Activated CD8-positive, alpha-beta T cell treated with anti-CD3 and anti-CD28 coated beads for 36 hours (primary cell): ENCODE results near the gene KNDC1. TPM values are rescaled to one million over a fixed set of nuclear protein-coding genes. Genes with fewer than 3 reads are reported as not detected.

Experiments
- ATAC-seq: fragments of 200-7000 bp; cut with Tn5 transposase; one replicate; pipeline ENCODE4 v1.10.0; 2021; ENCODE audit warnings: mild to moderate bottlenecking, moderate library complexity
- CTCF ChIA-PET: fragments of 350-600 bp; sonication (Branson Sonifier 250); formaldehyde crosslinking; loops from one replicate; lab custom pipeline; 2021; ENCODE audit warnings: antibody characterized with exemption; lab: Charles Lee
- POLR2A ChIA-PET: fragments of 350-600 bp; sonication (Branson Sonifier 250); formaldehyde crosslinking; loops from one replicate; lab custom pipeline; 2021; ENCODE audit warnings: antibody characterized with exemption; lab: Charles Lee
- DNase-seq: peaks from one replicate; pipeline ENCODE4 v3.0.0-alpha.2; 2020
- H3K27ac Mint-ChIP-seq: one replicate; pipeline ENCODE4 v1.8.0; 2021; ENCODE audit warnings: mild to moderate bottlenecking, mixed read lengths
- H3K27me3 Mint-ChIP-seq: one replicate; pipeline ENCODE4 v1.8.0; 2021; ENCODE audit warnings: mixed read lengths
- H3K36me3 Mint-ChIP-seq: one replicate; pipeline ENCODE4 v1.8.0; 2021; ENCODE audit warnings: low read depth, mixed read lengths
- H3K4me1 Mint-ChIP-seq: one replicate; pipeline ENCODE4 v1.8.0; 2021; ENCODE audit warnings: low read depth, mixed read lengths
- H3K4me3 Mint-ChIP-seq: one replicate; pipeline ENCODE4 v1.8.0; 2021; ENCODE audit warnings: mild to moderate bottlenecking, moderate library complexity, mixed read lengths
- H3K9me3 Mint-ChIP-seq: one replicate; pipeline ENCODE4 v1.8.0; 2021; ENCODE audit warnings: mixed read lengths
- CTCF ChIP-seq: fragments of 200-600 bp; IDR thresholded peaks from one replicate; pipeline ENCODE4 v1.8.0; 2022; ENCODE audit warnings: antibody characterized with exemption, mild to moderate bottlenecking
- intact Hi-C: fragments of 100-400 bp; cut with micrococcal nuclease; formaldehyde crosslinking; loops from one replicate; pipeline ENCODE4 v1.10.0; 2022
- total RNA-seq, 2 experiments: library from RNA; stranded (reverse); gene quantifications; one replicate each; pipeline ENCODE4 v1.2.3, GENCODE V29; 2021

Gene KNDC1
- total RNA-seq, 2 experiments from 2014 or later = not detected

DNA sequence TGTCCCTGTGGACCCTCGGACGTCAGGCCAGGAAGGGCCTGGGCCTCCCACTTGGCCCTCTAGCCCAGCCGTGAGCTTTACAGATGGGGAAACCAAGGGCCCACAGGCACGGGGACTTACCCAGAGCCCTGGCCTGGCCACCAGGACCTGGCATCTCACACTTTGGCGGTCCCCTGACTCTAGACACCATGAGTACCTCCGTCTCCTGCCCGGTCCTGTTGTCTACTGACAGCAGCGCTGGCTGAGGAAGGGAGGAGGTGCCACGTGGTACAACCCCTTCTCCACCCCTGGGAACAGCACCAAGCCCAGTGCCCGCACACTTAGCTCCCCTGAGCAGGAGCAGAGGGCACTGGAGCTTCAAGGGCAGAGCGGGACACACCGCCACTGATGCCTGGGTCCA lies 46.2 kb upstream of the KNDC1 start:
- intact Hi-C loops = no loop called here
- Mint-ChIP-seq H3K4me1 (no peaks in the 10 kb centered on the region), H3K27ac (no peak overlapping the region), H3K27me3 (peaks cover 2% of the 10 kb centered on the region), H3K4me3 (no peak overlapping the region), H3K9me3 (peaks cover 6% of the 10 kb centered on the region), H3K36me3 (no peaks in the 10 kb centered on the region)
- no peak for DNase-seq
- POLR2A ChIA-PET = no interaction called here
- ATAC-seq = no peak
- no peak for TF ChIP-seq CTCF
- CTCF ChIA-PET = no interaction called here

DNA sequence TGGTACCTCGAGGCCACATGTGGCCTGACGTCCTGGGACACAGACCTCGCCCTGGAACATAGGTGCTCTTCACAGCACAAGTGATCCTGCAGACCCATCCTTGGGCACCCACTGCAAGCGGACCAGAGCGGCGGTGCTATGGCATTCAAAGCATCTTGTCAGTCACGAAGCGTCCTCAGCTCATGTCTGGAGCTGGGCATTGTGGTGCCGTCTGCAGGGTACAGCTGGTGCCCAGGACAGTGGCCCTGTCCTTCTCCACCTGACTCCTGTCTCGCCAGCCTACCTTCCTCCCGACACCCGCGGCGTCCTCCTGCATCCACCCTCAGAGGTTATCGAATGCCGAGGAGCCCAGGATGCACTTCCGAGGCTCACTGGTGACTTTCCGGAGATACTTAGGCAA lies 45.8 kb upstream of the KNDC1 start:
- Mint-ChIP-seq H3K9me3 (peaks cover 8% of the 10 kb centered on the region), H3K4me1 (no peaks in the 10 kb centered on the region), H3K36me3 (no peaks in the 10 kb centered on the region), H3K27me3 (peaks cover 2% of the 10 kb centered on the region), H3K27ac (no peak overlapping the region), H3K4me3 (no peak overlapping the region)
- ATAC-seq (no peak), DNase-seq (no peak)
- intact Hi-C loops = no loop called here
- ChIA-PET POLR2A (no interaction called here), CTCF (no interaction called here)
- TF ChIP-seq CTCF = no peak

GRCh38 chr10:133114726-133115452 lies 45.1 kb upstream of the KNDC1 start:
- intact Hi-C loops = no loop called here
- DNase-seq (no peak), ATAC-seq (no peak)
- no peaks in the 10 kb centered on the region for H3K36me3 Mint-ChIP-seq
- POLR2A ChIA-PET = no interaction called here
- CTCF ChIA-PET = no interaction called here
- no peak for TF ChIP-seq CTCF
- no peak overlapping the region for H3K27ac Mint-ChIP-seq
- H3K27me3 Mint-ChIP-seq = peaks cover 2% of the 10 kb centered on the region
- no peak overlapping the region for H3K4me3 Mint-ChIP-seq
- no peaks in the 10 kb centered on the region for H3K4me1 Mint-ChIP-seq
- H3K9me3 Mint-ChIP-seq = peaks cover 7% of the 10 kb centered on the region

GRCh38 chr10:133115453-133115842 lies 44.6 kb upstream of the KNDC1 start:
- ChIA-PET POLR2A (no interaction called here), CTCF (no interaction called here)
- H3K36me3 Mint-ChIP-seq = no peaks in the 10 kb centered on the region
- H3K27me3 Mint-ChIP-seq = peaks cover 2% of the 10 kb centered on the region
- no peaks in the 10 kb centered on the region for H3K4me1 Mint-ChIP-seq
- no peak overlapping the region for H3K27ac Mint-ChIP-seq
- TF ChIP-seq CTCF = no peak
- ATAC-seq (no peak), DNase-seq (no peak)
- peaks cover 7% of the 10 kb centered on the region for H3K9me3 Mint-ChIP-seq
- no peak overlapping the region for H3K4me3 Mint-ChIP-seq
- intact Hi-C loops = no loop called here

GRCh38 chr10:133115976-133116375 lies 44.0 kb upstream of the KNDC1 start:
- Mint-ChIP-seq H3K9me3 (peaks cover 7% of the 10 kb centered on the region), H3K4me1 (no peaks in the 10 kb centered on the region), H3K36me3 (no peaks in the 10 kb centered on the region), H3K4me3 (no peak overlapping the region), H3K27me3 (no peaks in the 10 kb centered on the region), H3K27ac (no peak overlapping the region)
- intact Hi-C loops = no loop called here
- ATAC-seq (no peak), DNase-seq (no peak)
- CTCF ChIA-PET = no interaction called here
- TF ChIP-seq CTCF = no peak
- POLR2A ChIA-PET = no interaction called here
